C4-2B (cell line): ENCODE data around the gene SRP9.

Experiments
- H3K27ac ChIP-seq: fragments of 450-650 bp; 2 replicates; pipeline ENCODE4 v1.5.1; 2017
- ZFX ChIP-seq: fragments of 450-650 bp; IDR thresholded peaks from 2 replicates; pipeline ENCODE4 v1.6.1; 2017
- TF ChIP-seq, protein P1 (sequence below): fragments of 450-650 bp; conservative IDR thresholded peaks from 2 replicates; pipeline ENCODE4 v1.5.1; 2017; ENCODE audit warnings: mild to moderate bottlenecking

The SRP9 gene

DNA sequence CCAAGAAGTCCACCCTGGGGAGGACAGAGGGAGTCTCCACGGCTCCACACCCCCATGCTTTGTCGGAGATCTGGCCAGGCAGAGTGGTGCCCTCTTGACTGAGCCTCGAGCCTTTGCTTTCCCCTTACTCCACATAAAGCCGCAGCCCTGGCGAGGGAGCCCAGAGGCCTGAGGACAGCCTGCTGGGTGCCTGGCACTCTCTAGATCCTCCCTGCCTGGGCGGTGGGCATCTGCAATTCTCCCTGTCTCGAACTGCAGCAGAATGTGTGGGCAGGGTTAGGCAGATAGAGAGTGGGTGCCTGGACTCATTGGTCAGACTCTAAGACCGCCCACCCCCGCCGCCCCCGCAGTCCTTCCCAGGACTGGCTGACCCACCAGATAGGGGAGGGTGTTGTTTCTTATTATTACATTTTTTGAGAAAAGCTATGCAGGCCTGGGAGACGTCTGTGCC is 46.2 kb downstream of the SRP9 start:
- H3K27ac ChIP-seq: peak overlapping the region; percentile 49
- TF ChIP-seq ZFX: no peak
- TF ChIP-seq, protein P1, sequence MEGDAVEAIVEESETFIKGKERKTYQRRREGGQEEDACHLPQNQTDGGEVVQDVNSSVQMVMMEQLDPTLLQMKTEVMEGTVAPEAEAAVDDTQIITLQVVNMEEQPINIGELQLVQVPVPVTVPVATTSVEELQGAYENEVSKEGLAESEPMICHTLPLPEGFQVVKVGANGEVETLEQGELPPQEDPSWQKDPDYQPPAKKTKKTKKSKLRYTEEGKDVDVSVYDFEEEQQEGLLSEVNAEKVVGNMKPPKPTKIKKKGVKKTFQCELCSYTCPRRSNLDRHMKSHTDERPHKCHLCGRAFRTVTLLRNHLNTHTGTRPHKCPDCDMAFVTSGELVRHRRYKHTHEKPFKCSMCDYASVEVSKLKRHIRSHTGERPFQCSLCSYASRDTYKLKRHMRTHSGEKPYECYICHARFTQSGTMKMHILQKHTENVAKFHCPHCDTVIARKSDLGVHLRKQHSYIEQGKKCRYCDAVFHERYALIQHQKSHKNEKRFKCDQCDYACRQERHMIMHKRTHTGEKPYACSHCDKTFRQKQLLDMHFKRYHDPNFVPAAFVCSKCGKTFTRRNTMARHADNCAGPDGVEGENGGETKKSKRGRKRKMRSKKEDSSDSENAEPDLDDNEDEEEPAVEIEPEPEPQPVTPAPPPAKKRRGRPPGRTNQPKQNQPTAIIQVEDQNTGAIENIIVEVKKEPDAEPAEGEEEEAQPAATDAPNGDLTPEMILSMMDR: no peak

DNA sequence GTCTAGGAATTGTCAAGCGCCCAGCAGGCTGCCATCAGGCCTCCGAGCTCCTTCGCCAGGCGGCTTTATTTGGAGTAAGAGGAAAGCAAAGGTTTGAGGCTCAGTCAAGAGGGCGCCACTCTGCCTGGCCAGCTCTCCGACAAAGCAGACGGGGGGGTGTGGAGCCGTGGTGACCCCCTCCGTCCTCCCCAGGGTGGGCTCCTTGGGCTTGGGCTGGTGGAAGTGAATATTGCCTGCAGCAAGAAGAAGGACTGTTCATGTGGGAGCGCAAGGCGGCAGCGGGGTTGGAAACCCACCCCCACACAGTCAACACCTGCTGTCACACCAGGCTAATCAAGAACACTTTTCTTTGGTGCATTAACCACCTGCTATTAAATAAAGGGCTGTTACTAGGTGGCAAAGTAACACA is 46.9 kb downstream of the SRP9 start:
- no peak for TF ChIP-seq ZFX
- TF ChIP-seq, protein P1: no peak
- H3K27ac ChIP-seq: peak overlapping the region; percentile 49

GRCh38 chr1:225825078-225825477 is 47.5 kb downstream of the SRP9 start:
- peak overlapping the region; percentile 49 for H3K27ac ChIP-seq
- no peak for TF ChIP-seq ZFX
- TF ChIP-seq, protein P1: no peak

GRCh38 chr1:225825607-225826007 is 48.0 kb downstream of the SRP9 start:
- H3K27ac ChIP-seq: peak overlapping the region; percentile 49
- TF ChIP-seq, protein P1: no peak
- no peak for TF ChIP-seq ZFX

DNA sequence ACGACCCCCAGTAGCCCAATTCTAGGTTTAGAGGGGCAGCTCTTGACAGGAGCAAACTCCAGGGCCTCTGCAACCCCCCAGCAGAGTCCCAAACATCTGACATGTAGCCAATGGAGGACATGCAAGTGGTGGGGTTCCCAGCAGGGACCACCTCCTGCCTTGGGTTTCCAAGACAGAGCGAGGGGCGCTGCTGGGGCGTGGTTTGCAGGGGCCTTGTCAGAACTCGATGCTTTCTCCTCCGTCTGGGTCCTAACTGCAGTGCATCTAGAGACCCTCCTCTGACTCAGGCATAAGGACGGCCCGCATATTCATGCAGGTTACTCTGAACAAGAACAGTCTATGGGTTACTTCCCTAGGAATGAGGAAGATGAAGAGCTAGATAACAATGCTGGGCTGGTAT is 49.5 kb downstream of the SRP9 start:
- TF ChIP-seq, protein P1: no peak
- TF ChIP-seq ZFX: no peak

DNA sequence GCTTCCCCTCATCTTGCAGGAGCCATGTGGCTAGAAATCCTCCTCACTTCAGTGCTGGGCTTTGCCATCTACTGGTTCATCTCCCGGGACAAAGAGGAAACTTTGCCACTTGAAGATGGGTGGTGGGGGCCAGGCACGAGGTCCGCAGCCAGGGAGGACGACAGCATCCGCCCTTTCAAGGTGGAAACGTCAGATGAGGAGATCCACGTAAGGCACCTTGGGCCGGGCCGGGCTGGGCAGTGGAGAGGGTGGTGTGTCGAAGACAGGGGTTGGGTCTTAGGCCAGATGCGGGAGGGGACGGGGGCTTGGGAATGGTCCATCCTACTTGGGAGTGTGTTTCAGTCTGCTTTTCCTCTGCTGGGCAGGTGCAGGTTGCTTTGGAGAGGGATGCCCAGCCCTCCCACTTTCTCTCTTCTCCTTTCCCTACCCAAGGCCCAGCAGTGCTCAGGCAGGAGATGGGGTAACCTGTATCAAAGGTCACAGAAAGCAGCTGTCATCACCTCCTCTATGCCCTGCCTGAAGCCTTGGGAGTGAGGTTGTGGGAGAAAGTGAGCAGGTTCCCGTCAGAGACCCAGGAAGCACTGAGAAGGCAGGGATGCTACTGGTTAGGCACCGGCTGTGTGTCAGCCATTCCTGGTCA is 51.2 kb downstream of the SRP9 start:
- no peak for TF ChIP-seq ZFX
- TF ChIP-seq, protein P1: no peak
- no peak overlapping the region for H3K27ac ChIP-seq

More for the DNA sequence above, 49.5 kb downstream of the SRP9 start:
- peak overlapping the region; percentile 49 for H3K27ac ChIP-seq

GRCh38 chr1:225830841-225831240 is 53.2 kb downstream of the SRP9 start:
- TF ChIP-seq, protein P1: no peak
- TF ChIP-seq ZFX: no peak
- peak overlapping the region; percentile 22; the same call in 1 of the 2 replicates for H3K27ac ChIP-seq
